Neural cell (in vitro differentiated cells): ENCODE data around the gene SPTSSB.

ENCODE experiments used
- CTCF ChIP-seq: fragments of 450-650 bp; IDR thresholded peaks from 2 replicates; pipeline ENCODE4 v1.5.1; 2014; ENCODE audit warnings: antibody characterized with exemption, mild to moderate bottlenecking, moderate library complexity; ENCODE audit not compliant: poor library complexity, severe bottlenecking
- POLR2AphosphoS5 ChIP-seq: IDR thresholded peaks from 2 replicates; pipeline ENCODE4 v1.6.1; 2012

- TF ChIP-seq CTCF (no peak), POLR2AphosphoS5 (no peak)
Observed at GRCh38 chr3:161317077-161317476, 54.2 kb downstream of the SPTSSB start.
